Stimulated activated CD8-positive, alpha-beta memory T cell treated with anti-CD3 and anti-CD28 coated beads, Interleukin-7, amount 100 ng/mL, for 1 hour (primary cell): ENCODE data around the gene SLC47A1.
A peak's percentile ranks its signal among the peaks of the same experiment; 100 is the strongest.
"Not testable (repeated sequence)": the region's sequence is repeated elsewhere in the genome, so short reads cannot be mapped to it uniquely, and the experiment has no call there.

Experiments used
- DNase-seq, 2 donors: peaks; one replicate each; pipeline ENCODE4 v3.0.0-alpha.2; 2020; ENCODE audit warnings: low read depth in 2 of 2

SLC47A1 gene

GRCh38 chr17:19533718-19534561 is at the start of gene SLC47A1:
TSS of gene SLC47A1 (plus strand) at chr17:19533854. CDS start at chr17:19533940, 86 bp downstream.
- DNase-seq = no peak

- DNase-seq = no peak
Measured at GRCh38 chr17:19485800-19486340, 47.8 kb upstream of the SLC47A1 start.

GRCh38 chr17:19486351-19487023 is 47.2 kb upstream of the SLC47A1 start:
- DNase-seq = no peak

- DNase-seq = no peak
Measured at GRCh38 chr17:19487024-19487600, 46.5 kb upstream of the SLC47A1 start.

GRCh38 chr17:19492141-19492540 is 41.5 kb upstream of the SLC47A1 start:
- no peak for DNase-seq

- DNase-seq = no peak
Measured at GRCh38 chr17:19494961-19495806, 38.5 kb upstream of the SLC47A1 start.

GRCh38 chr17:19495828-19496528 is 37.7 kb upstream of the SLC47A1 start:
- no peak for DNase-seq

- DNase-seq = no peak
Measured at GRCh38 chr17:19497624-19498023, 36.0 kb upstream of the SLC47A1 start.

GRCh38 chr17:19501219-19501618 is 32.4 kb upstream of the SLC47A1 start:
- DNase-seq = no peak

- DNase-seq = no peak
Measured at GRCh38 chr17:19502517-19502916, 31.1 kb upstream of the SLC47A1 start.

GRCh38 chr17:19505561-19505960 is 28.1 kb upstream of the SLC47A1 start:
- DNase-seq = not testable (repeated sequence)

- peak; percentile 78 to 82 for DNase-seq
Measured at GRCh38 chr17:19507775-19508576, 25.7 kb upstream of the SLC47A1 start.

GRCh38 chr17:19508577-19508867 is 25.1 kb upstream of the SLC47A1 start:
- DNase-seq = no peak

GRCh38 chr17:19509281-19509852 is 24.3 kb upstream of the SLC47A1 start:
- not testable (repeated sequence) for DNase-seq

GRCh38 chr17:19510903-19511302 is 22.8 kb upstream of the SLC47A1 start:
- no peak for DNase-seq

- peak; percentile 18 to 34 for DNase-seq
Measured at GRCh38 chr17:19513897-19514488, 19.7 kb upstream of the SLC47A1 start.

GRCh38 chr17:19517699-19518098 is 16.0 kb upstream of the SLC47A1 start:
- no peak for DNase-seq

- DNase-seq = not testable (repeated sequence)
Measured at GRCh38 chr17:19519388-19520291, 14.0 kb upstream of the SLC47A1 start.
